Measurements from ENCODE around the gene TTC34.

The TTC34 gene

DNA sequence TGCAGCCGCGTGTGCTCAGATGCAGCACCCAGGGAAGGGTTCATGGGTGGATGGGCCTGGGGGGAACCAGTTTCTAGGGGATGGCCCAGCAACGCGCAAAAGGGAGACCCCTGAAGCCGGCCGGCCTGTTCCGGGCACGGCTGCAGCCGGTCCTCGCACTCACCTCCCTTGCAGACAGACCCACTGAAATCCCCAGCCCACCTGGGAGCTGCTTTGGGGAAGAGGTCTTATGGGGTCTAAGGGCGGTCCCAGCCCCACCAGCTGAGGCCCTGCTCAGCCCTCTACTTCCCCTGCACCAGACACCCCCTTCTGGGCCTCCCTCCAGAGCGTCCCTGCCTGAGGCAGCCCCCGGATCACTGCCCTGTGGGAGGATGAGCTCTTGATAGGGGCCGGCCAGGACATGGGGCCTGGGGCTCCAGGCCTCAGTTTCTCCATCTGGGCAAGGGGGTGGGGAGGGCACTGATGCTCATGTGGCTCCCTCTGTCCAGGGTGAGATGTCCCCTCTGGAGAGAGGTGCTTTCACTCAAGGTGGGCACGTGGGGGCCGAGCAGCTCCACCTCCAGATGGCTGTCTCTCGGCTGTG is 20.0 kb upstream of the TTC34 start:
- TF ChIP-seq, protein P1, sequence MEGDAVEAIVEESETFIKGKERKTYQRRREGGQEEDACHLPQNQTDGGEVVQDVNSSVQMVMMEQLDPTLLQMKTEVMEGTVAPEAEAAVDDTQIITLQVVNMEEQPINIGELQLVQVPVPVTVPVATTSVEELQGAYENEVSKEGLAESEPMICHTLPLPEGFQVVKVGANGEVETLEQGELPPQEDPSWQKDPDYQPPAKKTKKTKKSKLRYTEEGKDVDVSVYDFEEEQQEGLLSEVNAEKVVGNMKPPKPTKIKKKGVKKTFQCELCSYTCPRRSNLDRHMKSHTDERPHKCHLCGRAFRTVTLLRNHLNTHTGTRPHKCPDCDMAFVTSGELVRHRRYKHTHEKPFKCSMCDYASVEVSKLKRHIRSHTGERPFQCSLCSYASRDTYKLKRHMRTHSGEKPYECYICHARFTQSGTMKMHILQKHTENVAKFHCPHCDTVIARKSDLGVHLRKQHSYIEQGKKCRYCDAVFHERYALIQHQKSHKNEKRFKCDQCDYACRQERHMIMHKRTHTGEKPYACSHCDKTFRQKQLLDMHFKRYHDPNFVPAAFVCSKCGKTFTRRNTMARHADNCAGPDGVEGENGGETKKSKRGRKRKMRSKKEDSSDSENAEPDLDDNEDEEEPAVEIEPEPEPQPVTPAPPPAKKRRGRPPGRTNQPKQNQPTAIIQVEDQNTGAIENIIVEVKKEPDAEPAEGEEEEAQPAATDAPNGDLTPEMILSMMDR (IDR thresholded peaks at IDR 0.05; ENCODE audit: low read depth, low read length): no peak
- no peak for DNase-seq (ENCODE audit: extremely low read depth, low read depth)

DNA sequence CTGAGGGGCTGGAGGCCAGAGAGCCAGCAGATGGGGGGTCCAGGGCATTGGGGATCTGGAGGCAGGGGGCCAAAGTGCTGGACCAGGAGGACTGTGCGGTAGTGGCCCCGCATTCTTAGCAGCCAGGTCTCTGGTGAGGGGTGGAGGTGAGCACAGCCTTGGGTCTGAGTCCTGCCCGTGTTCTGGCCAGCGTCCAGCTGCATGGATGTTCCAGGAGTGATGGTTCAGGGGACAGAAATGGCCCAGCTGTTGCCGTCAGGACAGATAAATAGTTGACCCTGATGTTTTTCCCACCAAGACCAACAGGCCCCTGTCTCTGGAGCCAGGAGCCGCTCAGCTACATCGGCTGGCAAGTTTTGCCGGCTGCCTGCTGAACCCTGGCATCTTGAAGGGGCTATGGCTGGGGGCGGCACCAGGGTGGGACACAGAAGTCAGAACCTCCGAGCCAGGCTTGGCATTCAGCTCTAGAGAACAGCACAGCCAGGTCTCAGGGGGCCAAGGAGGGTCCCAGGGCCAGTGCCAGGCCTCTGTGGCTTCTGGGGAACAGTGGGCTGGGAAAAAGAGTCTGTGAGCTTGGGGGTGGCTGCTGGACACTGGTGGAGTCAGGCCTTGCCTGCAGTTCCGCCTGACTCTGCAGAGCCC is 19.4 kb upstream of the TTC34 start:
- TF ChIP-seq, protein P1 (IDR thresholded peaks at IDR 0.05; ENCODE audit: low read depth, low read length): no peak
- DNase-seq (ENCODE audit: extremely low read depth, low read depth): no peak

DNA sequence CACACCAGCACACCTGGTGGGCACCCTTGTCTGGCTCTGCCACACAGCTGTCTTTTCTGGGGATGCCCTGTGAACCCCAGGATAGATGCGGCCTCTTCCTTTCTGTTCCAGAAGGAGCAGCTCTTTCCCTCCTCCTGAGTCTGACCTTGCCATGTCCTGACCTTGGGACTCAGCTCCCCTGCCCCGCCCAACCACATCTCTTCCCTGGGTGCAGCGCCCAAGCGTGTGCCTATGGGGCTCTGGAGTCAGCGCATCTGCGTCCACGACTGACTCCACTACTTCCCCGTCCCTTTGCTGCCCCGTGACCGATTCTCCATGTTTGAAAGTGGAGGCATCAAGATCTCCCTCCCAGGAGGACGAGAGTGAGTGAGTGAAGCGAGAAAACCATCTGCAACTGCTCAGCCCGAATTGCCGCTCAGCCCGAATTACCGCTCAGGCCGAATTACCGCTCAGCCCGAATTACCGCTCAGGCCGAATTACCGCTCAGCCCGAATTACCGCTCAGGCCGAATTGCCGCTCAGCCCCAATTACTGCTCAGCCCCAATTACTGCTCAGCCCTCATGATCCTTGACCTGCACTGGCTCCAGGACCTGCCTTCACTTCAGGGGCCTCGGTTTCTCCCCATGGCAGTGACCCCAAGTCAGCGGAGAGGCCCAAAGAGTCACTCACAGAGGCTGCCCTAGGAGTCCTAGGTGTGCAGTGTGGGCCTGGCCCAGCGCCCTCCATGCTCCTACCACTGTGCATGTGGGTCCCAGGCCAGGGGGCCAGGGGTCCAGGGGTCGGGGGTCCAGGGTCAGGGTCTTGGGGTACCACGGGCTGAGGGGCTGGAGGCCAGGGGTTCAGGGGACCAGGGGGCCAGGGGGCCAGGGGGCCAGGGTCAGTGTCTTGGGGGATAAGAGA is 18.6 kb upstream of the TTC34 start:
- TF ChIP-seq, protein P1 (IDR thresholded peaks at IDR 0.05; ENCODE audit: low read depth, low read length): no peak

GRCh38 chr1:2819429-2819828 is 17.9 kb upstream of the TTC34 start:
- TF ChIP-seq, protein P1 (IDR thresholded peaks at IDR 0.05; ENCODE audit: low read depth, low read length): no peak
- DNase-seq (ENCODE audit: extremely low read depth, low read depth): no peak

More for the DNA sequence above, 18.6 kb upstream of the TTC34 start:
- no peak for DNase-seq (ENCODE audit: extremely low read depth, low read depth)

- no peak for DNase-seq (ENCODE audit: extremely low read depth, low read depth)
- TF ChIP-seq, protein P1 (IDR thresholded peaks at IDR 0.05; ENCODE audit: low read depth, low read length): no peak
These were observed 16.5 kb upstream of the TTC34 start for GRCh38 chr1:2817784-2818564.

- TF ChIP-seq, protein P1 (IDR thresholded peaks at IDR 0.05; ENCODE audit: low read depth, low read length): no peak
- no peak for DNase-seq (ENCODE audit: extremely low read depth, low read depth)
These were observed 15.3 kb upstream of the TTC34 start for GRCh38 chr1:2816786-2817185.
